DOHH2 (cell line): ENCODE results near the gene TULP1.

ENCODE experiments used
- EZH2phosphoT487 ChIP-seq: fragments of 200-600 bp; sonication (generic); IDR thresholded peaks from 2 replicates; pipeline ENCODE4 v1.6.1; 2017; ENCODE audit warnings: borderline replicate concordance, mild to moderate bottlenecking, antibody characterized with exemption, low read length, moderate library complexity, mixed read lengths
- TF ChIP-seq, protein P1 (sequence below): fragments of 200-600 bp; sonication (generic); IDR thresholded peaks from one replicate; pipeline ENCODE4 v1.5.1; 2014; ENCODE audit warnings: antibody characterized with exemption, mild to moderate bottlenecking, low read depth, low read length; ENCODE audit not compliant: poor library complexity, severe bottlenecking

DNA sequence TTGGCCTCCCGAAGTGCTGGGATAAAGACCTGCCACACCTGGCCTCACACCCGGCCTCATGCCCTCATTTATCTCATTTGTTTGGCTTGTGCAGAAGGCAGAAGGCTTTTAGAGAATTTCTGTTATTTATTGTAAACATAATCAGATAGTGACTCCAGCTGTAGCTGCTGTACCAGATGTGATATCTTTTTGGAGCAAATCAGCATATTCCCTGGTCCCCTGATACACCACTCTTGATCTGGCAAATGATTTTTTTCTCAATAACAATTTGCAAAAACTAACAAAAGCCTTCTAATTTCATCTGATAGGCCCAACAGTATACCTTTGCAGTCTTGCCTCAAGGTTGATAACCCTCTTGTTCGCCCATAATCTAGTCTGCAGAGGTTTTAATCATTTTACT, 26.5 kb upstream of the TULP1 start:
- TF ChIP-seq, protein P1, sequence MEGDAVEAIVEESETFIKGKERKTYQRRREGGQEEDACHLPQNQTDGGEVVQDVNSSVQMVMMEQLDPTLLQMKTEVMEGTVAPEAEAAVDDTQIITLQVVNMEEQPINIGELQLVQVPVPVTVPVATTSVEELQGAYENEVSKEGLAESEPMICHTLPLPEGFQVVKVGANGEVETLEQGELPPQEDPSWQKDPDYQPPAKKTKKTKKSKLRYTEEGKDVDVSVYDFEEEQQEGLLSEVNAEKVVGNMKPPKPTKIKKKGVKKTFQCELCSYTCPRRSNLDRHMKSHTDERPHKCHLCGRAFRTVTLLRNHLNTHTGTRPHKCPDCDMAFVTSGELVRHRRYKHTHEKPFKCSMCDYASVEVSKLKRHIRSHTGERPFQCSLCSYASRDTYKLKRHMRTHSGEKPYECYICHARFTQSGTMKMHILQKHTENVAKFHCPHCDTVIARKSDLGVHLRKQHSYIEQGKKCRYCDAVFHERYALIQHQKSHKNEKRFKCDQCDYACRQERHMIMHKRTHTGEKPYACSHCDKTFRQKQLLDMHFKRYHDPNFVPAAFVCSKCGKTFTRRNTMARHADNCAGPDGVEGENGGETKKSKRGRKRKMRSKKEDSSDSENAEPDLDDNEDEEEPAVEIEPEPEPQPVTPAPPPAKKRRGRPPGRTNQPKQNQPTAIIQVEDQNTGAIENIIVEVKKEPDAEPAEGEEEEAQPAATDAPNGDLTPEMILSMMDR, result no peak
- no peak for TF ChIP-seq EZH2phosphoT487
